HG03066 (cell line): Measurements from ENCODE around the gene VSIG8.

ENCODE experiments used
- ATAC-seq: cut with Tn5 transposase; IDR thresholded peaks from one replicate; pipeline ENCODE4 v1.9.1; 2021; ENCODE audit warnings: low read depth; ENCODE audit not compliant: unreplicated experiment

VSIG8 gene

DNA sequence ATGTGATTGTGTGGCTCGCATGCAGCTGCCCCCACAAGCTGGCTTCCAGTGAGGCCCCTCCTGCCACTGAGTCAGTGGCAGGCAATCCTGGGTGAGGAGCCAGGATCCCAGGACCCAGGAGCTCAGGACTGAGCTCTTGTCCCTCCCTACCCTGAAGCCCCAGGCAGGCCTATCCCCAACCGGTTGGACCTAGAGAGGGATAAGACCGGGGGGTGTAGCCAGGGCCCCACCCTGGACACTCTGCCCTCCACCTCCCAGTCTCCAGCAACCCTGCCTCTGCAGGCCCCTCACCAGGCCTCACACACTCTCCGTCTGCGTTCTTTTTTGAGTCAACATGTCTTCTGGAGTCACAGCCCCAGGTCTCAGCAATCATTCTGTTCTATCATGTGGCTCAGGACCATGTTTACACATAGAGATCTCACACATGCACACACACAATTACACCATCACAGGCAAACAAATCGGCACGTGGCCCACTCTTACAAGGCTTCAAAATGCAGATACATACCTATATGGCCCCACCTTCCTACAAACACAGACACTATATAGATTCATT is 2.6 kb downstream of the VSIG8 start:
- no peak for ATAC-seq

- no peak for ATAC-seq
Measured at GRCh38 chr1:159857889-159858288, 4.6 kb downstream of the VSIG8 start.

- ATAC-seq: no peak
Measured at GRCh38 chr1:159856576-159856975, 5.9 kb downstream of the VSIG8 start.

DNA sequence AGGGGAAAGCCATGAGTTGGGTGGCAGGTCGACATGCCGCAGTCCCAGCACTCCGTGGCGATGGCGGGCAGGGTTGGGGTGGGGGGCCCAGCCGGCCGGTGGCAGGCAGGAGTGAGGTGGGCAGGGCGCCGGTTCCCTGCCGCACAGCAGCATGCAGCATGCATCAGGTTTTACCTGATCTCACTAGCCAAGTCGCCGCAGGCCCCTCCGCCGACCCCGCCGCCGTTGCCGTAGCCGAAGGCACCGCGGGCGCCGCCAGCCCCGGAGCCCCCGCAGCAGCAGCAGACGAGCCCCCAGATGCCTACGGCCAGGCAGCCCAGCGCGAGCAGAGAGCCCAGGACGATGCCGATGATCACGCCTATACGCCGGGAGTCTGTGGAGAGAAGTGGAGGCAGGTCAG is 6.7 kb downstream of the VSIG8 start:
- no peak for ATAC-seq

GRCh38 chr1:159854693-159855192 is 7.7 kb downstream of the VSIG8 start:
- peak; percentile 78 for ATAC-seq

GRCh38 chr1:159854116-159854692 is 8.3 kb downstream of the VSIG8 start:
- no peak for ATAC-seq

- ATAC-seq: no peak
Measured at GRCh38 chr1:159853417-159854115, 8.9 kb downstream of the VSIG8 start.

GRCh38 chr1:159851407-159851806 is 11.1 kb downstream of the VSIG8 start:
- ATAC-seq: no peak

DNA sequence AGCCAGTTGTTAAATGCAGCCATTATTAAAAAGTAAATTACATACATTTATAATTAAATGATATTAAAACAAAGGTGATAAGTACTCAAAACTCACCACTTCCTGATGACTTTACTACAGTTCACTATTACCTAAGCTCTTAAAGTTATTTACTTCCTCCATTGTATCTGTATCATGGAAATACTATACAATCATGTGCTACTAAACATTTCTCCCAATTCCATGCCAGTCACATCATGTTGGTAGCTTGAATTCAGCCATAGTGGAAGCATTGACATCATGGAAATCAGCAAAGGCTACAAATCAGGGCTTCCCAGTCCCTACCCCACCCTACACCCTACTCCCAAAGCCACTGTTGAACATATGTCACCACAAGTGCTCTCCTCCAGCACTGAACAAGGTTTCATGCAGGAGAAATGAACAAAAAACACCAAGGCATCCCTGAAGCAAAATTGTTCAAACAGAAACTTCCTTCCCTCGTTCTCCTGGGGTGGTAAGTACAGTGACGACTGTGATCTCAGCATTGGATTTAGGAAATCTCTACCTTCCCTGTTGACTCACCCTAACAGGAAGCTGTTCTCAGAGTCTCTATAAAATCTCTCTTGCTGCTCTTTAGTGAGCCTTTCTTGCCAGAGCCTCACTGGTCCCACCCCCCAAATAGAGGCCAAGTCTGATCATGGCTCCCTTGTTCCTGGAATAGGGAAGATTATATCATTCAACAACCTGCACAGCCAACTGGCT is 12.7 kb downstream of the VSIG8 start:
- no peak for ATAC-seq

- no peak for ATAC-seq
Measured at GRCh38 chr1:159848326-159848725, 14.1 kb downstream of the VSIG8 start.

GRCh38 chr1:159847231-159847630 is 15.2 kb downstream of the VSIG8 start:
- no peak for ATAC-seq

- no peak for ATAC-seq
Measured at GRCh38 chr1:159845751-159846629, 16.5 kb downstream of the VSIG8 start.

DNA sequence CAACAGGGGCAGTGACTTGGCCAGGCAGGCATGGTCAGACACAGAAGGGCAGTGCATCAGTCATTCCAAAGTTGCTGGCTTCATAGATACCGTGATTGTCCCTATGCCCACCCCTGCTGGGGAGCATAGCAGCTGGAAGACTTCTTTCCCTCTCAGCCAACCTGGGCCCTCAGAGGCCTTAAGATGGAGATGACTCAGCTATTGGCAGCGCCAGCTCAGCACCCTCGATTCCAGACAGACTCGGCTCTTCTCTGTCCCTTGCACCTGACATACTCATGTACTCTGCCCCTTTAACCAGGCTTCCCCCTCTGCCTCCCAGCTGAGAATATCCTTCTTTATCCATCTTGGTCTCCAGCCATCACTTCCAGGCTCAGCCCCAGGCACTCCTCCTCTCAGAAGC is 19.0 kb downstream of the VSIG8 start:
- no peak for ATAC-seq

DNA sequence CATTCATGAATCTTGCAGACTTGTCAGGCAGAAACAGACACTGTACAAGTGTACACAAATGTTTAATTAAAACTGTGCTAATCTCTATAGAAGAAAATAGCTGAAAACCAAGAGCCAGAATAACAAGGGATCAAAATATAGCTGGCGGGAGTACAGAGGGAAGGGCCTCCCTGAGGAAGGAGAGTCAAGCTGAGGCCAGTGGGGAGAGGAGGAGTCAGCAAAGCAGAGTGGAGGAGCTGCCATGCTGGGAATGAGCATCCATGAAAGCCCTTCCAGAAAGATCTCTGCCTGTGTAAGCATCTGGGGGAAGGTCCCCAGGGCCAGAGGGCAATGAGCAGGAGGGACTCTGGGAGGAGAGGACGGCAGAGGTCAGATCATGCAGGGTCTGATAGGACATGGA is 20.7 kb downstream of the VSIG8 start:
- ATAC-seq: no peak

- ATAC-seq: peak; percentile 60
Measured at GRCh38 chr1:159839116-159839849, 23.2 kb downstream of the VSIG8 start.

GRCh38 chr1:159838715-159839114 is 23.7 kb downstream of the VSIG8 start:
- peak; percentile 47 for ATAC-seq

GRCh38 chr1:159835862-159836525 is 26.5 kb downstream of the VSIG8 start:
- no peak for ATAC-seq

- ATAC-seq: no peak
Measured at GRCh38 chr1:159835356-159835755, 27.1 kb downstream of the VSIG8 start.

GRCh38 chr1:159832309-159832708 is 30.1 kb downstream of the VSIG8 start:
- ATAC-seq: no peak
